CD4-positive, CD25-positive, alpha-beta regulatory T cell (primary cell): ENCODE data around the gene VPS9D1. TPM values are rescaled to one million over a fixed set of nuclear protein-coding genes. Genes with fewer than 3 reads are reported as not detected.
"Not testable (repeated sequence)": the region's sequence is repeated elsewhere in the genome, so short reads cannot be mapped to it uniquely, and the experiment has no call there.

Experiments
- ATAC-seq, 2 donors: fragments of 150-1000 bp; cut with Tn5 transposase; one replicate each; pipeline ENCODE4 v1.10.0; 2021; ENCODE audit warnings: low read depth in 2 of 2, moderate number of reproducible peaks in 2 of 2, moderate library complexity in 1 of 2
- DNase-seq, 3 donors: peaks; one replicate each; pipeline versions ENCODE4 v3.0.0 to v3.0.0-alpha.2; 2012 to 2022; ENCODE audit warnings: mixed read lengths in 1 of 3
- H3K27ac ChIP-seq: one replicate; pipeline ENCODE4 v1.7.0; 2013; ENCODE audit warnings: mild to moderate bottlenecking, low read length; ENCODE audit not compliant: insufficient read depth, poor library complexity, severe bottlenecking
- H3K27me3 ChIP-seq: one replicate; pipeline ENCODE4 v1.7.0; 2013; ENCODE audit warnings: low read length; ENCODE audit not compliant: control insufficient read depth, insufficient read depth
- H3K36me3 ChIP-seq: one replicate; pipeline ENCODE4 v1.7.0; 2013; ENCODE audit warnings: mild to moderate bottlenecking, low read length, moderate library complexity; ENCODE audit not compliant: control insufficient read depth, insufficient read depth
- H3K4me1 ChIP-seq: 2 replicates; pipeline ENCODE4 v1.7.0; 2013; ENCODE audit warnings: mild to moderate bottlenecking, low read length; ENCODE audit not compliant: insufficient read depth, control insufficient read depth, poor library complexity, severe bottlenecking
- H3K4me3 ChIP-seq: one replicate; pipeline ENCODE4 v1.7.0; 2013; ENCODE audit warnings: low read depth, mild to moderate bottlenecking, low read length, moderate library complexity
- H3K9me3 ChIP-seq, 2 experiments: 1 replicate in 1 of 2; 2 replicates in 1 of 2; pipeline ENCODE4 v1.7.0; 2013; ENCODE audit warnings: low read length in 2 of 2, mild to moderate bottlenecking in 1 of 2, moderate library complexity in 1 of 2; ENCODE audit not compliant: control insufficient read depth in 2 of 2
- H3K27ac Mint-ChIP-seq, 3 donors: one replicate each; pipeline ENCODE4 v1.8.0; 2020 to 2022; ENCODE audit warnings: mild to moderate bottlenecking in 3 of 3, mixed read lengths in 3 of 3, moderate library complexity in 2 of 3
- H3K27me3 Mint-ChIP-seq: one replicate; pipeline ENCODE4 v1.8.0; 2022; ENCODE audit warnings: mild to moderate bottlenecking, mixed read lengths
- H3K36me3 Mint-ChIP-seq: one replicate; pipeline ENCODE4 v1.8.0; 2020; ENCODE audit warnings: mixed read lengths
- H3K4me1 Mint-ChIP-seq, 4 donors: one replicate each; pipeline ENCODE4 v1.8.0; 2020 to 2022; ENCODE audit warnings: mixed read lengths in 4 of 4, mild to moderate bottlenecking in 1 of 4
- H3K4me3 Mint-ChIP-seq, 4 donors: one replicate each; pipeline ENCODE4 v1.8.0; 2020 to 2022; ENCODE audit warnings: mild to moderate bottlenecking in 4 of 4, mixed read lengths in 4 of 4, moderate library complexity in 3 of 4
- H3K9me3 Mint-ChIP-seq, 7 donors: one replicate each; pipeline ENCODE4 v1.8.0; 2020 to 2022; ENCODE audit warnings: mixed read lengths in 7 of 7, mild to moderate bottlenecking in 3 of 7, moderate library complexity in 2 of 7
- polyA plus RNA-seq, 4 donors: library from polyadenylated mRNA; unstranded; fragments of 300-500 nt; fragmentation: Illumina TruSeq; gene quantifications; one replicate each; pipeline ENCODE4 v1.2.3, GENCODE V29; 2021
- total RNA-seq: library from RNA; stranded (reverse); gene quantifications from one replicate; pipeline ENCODE4 v1.2.3, GENCODE V29; 2022

Gene VPS9D1
- total and polyA plus RNA-seq, 5 donors from 2014 or later: 0.13 to 22.0 (median 0.35) TPM

- H3K4me3 ChIP-seq, H3K4me3 Mint-ChIP-seq, H3K9me3 ChIP-seq, H3K27me3 Mint-ChIP-seq, H3K27ac ChIP-seq, H3K9me3 Mint-ChIP-seq, ATAC-seq, H3K27ac Mint-ChIP-seq, H3K27me3 ChIP-seq, DNase-seq: not testable (repeated sequence)
- peaks cover 0 to 23% (median under 1%) of the 10 kb centered on the region in 4 donors for H3K4me1 Mint-ChIP-seq
- H3K36me3 Mint-ChIP-seq: peaks cover 13% of the 10 kb centered on the region
- H3K4me1 ChIP-seq: peaks cover 16% of the 10 kb centered on the region
- peaks cover 26% of the 10 kb centered on the region for H3K36me3 ChIP-seq
Measured at GRCh38 chr16:89694784-89695085, 26.0 kb downstream of the VPS9D1 start.

DNA sequence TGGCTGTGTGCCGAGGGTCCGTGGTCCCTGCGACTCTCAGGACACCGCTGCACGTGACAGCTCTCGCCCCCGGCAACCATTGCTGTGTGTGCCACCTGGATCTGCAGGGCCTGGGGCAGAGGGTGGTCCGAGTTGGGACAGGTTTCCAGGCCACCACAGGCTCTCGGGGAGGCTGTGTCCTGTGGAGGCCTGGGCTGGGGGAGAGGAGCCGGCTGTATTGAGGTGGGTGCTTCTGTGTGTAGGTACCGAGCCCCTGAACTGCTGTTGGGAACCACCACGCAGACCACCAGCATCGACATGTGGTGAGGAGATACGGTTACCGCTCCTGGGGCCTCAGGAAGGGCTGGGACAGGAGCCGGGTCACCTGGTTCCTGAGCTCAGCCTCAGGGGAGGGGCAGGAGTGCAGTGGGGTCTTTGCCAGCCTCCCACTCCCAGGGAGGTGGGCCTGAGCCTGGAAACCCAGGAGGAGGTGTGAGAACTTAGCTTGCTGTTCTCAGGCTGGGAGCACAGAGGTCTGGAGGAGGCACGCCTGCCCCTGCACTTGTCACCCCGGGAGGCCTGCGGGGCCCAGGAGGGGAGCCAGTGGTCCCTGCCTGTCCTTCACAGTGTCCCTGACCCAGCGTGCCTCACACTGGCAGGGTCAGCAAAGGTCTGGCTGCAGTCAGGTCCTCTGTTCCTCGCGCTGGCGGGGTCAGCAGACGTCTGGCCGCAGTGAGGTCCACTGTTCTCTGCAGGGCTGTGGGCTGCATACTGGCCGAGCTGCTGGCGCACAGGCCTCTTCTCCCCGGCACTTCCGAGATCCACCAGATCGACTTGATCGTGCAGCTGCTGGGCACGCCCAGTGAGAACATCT, 26.5 kb downstream of the VPS9D1 start:
- Histone ChIP-seq H3K27me3 (no peaks in the 10 kb centered on the region), H3K4me3 (no peak overlapping the region), H3K9me3 (no peaks in the 10 kb centered on the region), H3K4me1 (peaks cover 14% of the 10 kb centered on the region), H3K36me3 (peaks cover 29% of the 10 kb centered on the region), H3K27ac (no peak overlapping the region)
- ATAC-seq (no peak), DNase-seq (no peak)
- H3K9me3 Mint-ChIP-seq: no peaks in the 10 kb centered on the region
- H3K27me3 Mint-ChIP-seq: no peaks in the 10 kb centered on the region
- peaks cover 13% of the 10 kb centered on the region for H3K36me3 Mint-ChIP-seq
- H3K27ac Mint-ChIP-seq: no peak overlapping the region
- H3K4me3 Mint-ChIP-seq: no peak overlapping the region
- H3K4me1 Mint-ChIP-seq: peaks cover 0 to 21% (median 0%) of the 10 kb centered on the region in 4 donors

DNA sequence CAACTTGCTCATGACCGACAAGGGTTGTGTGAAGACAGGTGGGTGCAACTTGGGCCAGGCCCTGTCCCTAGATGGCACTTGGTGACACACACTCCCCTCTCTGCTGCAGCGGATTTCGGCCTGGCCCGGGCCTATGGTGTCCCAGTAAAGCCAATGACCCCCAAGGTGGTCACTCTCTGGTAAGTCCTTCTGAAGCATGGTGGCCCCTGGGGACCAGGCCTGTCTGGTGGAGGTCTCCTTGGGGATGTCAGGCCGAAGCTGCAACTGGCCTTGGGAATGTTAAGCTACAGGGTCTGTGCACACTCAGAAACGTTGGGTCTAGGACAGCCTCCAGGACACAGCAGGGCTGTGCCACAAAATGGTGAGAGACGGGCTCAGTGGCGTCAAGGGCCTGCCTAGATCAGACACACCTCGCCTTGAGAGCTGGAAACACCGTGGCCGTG, 27.4 kb downstream of the VPS9D1 start:
- Mint-ChIP-seq H3K4me1 (peaks cover 0 to 20% (median 0%) of the 10 kb centered on the region in 4 donors), H3K27me3 (no peaks in the 10 kb centered on the region), H3K36me3 (peaks cover 13% of the 10 kb centered on the region), H3K27ac (no peak overlapping the region), H3K4me3 (peak overlapping the region in 2 of 4 donors; percentile 2 to 52), H3K9me3 (no peaks in the 10 kb centered on the region)
- no peak for DNase-seq
- H3K27me3 ChIP-seq: no peaks in the 10 kb centered on the region
- no peaks in the 10 kb centered on the region for H3K9me3 ChIP-seq
- H3K27ac ChIP-seq: no peak overlapping the region
- peaks cover 14% of the 10 kb centered on the region for H3K4me1 ChIP-seq
- ATAC-seq: no peak
- H3K36me3 ChIP-seq: peaks cover 29% of the 10 kb centered on the region
- H3K4me3 ChIP-seq: no peak overlapping the region

GRCh38 chr16:89691986-89692569, 28.6 kb downstream of the VPS9D1 start:
- DNase-seq: no peak
- no peaks in the 10 kb centered on the region for H3K27me3 ChIP-seq
- Mint-ChIP-seq H3K9me3 (no peaks in the 10 kb centered on the region), H3K36me3 (peaks cover 13% of the 10 kb centered on the region), H3K4me3 (no peak overlapping the region), H3K4me1 (peaks cover 0 to 28% (median 5%) of the 10 kb centered on the region in 4 donors), H3K27me3 (no peaks in the 10 kb centered on the region), H3K27ac (no peak overlapping the region)
- no peak overlapping the region for H3K27ac ChIP-seq
- no peak for ATAC-seq
- no peak overlapping the region for H3K4me3 ChIP-seq
- peaks cover 29% of the 10 kb centered on the region for H3K36me3 ChIP-seq
- H3K4me1 ChIP-seq: peaks cover 23% of the 10 kb centered on the region
- no peaks in the 10 kb centered on the region for H3K9me3 ChIP-seq

GRCh38 chr16:89691231-89691985, 29.3 kb downstream of the VPS9D1 start:
- Mint-ChIP-seq H3K4me3 (no peak overlapping the region), H3K4me1 (peaks cover 0 to 27% (median 6%) of the 10 kb centered on the region in 4 donors), H3K27me3 (no peaks in the 10 kb centered on the region), H3K27ac (peak overlapping the region in 1 of 3 donors; percentile 55), H3K9me3 (no peaks in the 10 kb centered on the region), H3K36me3 (peaks cover 13% of the 10 kb centered on the region)
- H3K9me3 ChIP-seq: no peaks in the 10 kb centered on the region
- peaks cover 29% of the 10 kb centered on the region for H3K36me3 ChIP-seq
- ATAC-seq (no peak), DNase-seq (no peak)
- H3K4me1 ChIP-seq: peaks cover 17% of the 10 kb centered on the region
- no peak overlapping the region for H3K4me3 ChIP-seq
- no peak overlapping the region for H3K27ac ChIP-seq
- no peaks in the 10 kb centered on the region for H3K27me3 ChIP-seq

GRCh38 chr16:89690392-89690901, 30.3 kb downstream of the VPS9D1 start:
- no peaks in the 10 kb centered on the region for H3K27me3 Mint-ChIP-seq
- Histone ChIP-seq H3K9me3 (no peaks in the 10 kb centered on the region), H3K4me3 (no peak overlapping the region), H3K27me3 (no peaks in the 10 kb centered on the region), H3K36me3 (peaks cover 29% of the 10 kb centered on the region), H3K4me1 (peaks cover 15% of the 10 kb centered on the region), H3K27ac (no peak overlapping the region)
- H3K9me3 Mint-ChIP-seq: no peaks in the 10 kb centered on the region
- DNase-seq (no peak), ATAC-seq (no peak)
- H3K4me1 Mint-ChIP-seq: peaks cover 0 to 26% (median 6%) of the 10 kb centered on the region in 4 donors
- H3K36me3 Mint-ChIP-seq: peaks cover 13% of the 10 kb centered on the region
- peak overlapping the region in 2 of 4 donors; percentile 52 to 54 for H3K4me3 Mint-ChIP-seq
- H3K27ac Mint-ChIP-seq: no peak overlapping the region

- peaks cover 29% of the 10 kb centered on the region for H3K36me3 ChIP-seq
- H3K27ac Mint-ChIP-seq, H3K9me3 Mint-ChIP-seq, H3K4me3 ChIP-seq, H3K27me3 ChIP-seq, H3K27me3 Mint-ChIP-seq, DNase-seq, H3K27ac ChIP-seq, H3K9me3 ChIP-seq, ATAC-seq: not testable (repeated sequence)
- H3K4me3 Mint-ChIP-seq: peak overlapping the region in 1 of 4 donors; percentile 52
- peaks cover 15% of the 10 kb centered on the region for H3K4me1 ChIP-seq
- H3K4me1 Mint-ChIP-seq: peaks cover 0 to 26% (median 6%) of the 10 kb centered on the region in 4 donors
- peaks cover 16% of the 10 kb centered on the region for H3K36me3 Mint-ChIP-seq
Measured at GRCh38 chr16:89689621-89690020, 31.1 kb downstream of the VPS9D1 start.
